Esophagus squamous epithelium (tissue), 4 donors: ENCODE data around the gene YLPM1.

Experiments
- CTCF ChIP-seq, 6 experiments: fragments of 450-650 bp in 4 of 6; fragments of 200-600 bp in 2 of 6; sonication (generic) in 2 of 6; IDR thresholded peaks; one replicate each; pipeline ENCODE4 v1.5.1; 2016 to 2019; ENCODE audit warnings: antibody characterized with exemption in 6 of 6, mild to moderate bottlenecking in 4 of 6, moderate library complexity in 4 of 6
- POLR2A ChIP-seq, 4 donors: fragments of 450-650 bp; IDR thresholded peaks; one replicate each; pipeline ENCODE4 v1.6.1; 2017; ENCODE audit warnings: antibody characterized with exemption in 4 of 4, mild to moderate bottlenecking in 4 of 4, moderate library complexity in 3 of 4

GRCh38 chr14:74733221-74733620 lies 29.9 kb upstream of the YLPM1 start:
- no peak for TF ChIP-seq POLR2A (IDR thresholded peaks at IDR 0.05)
- no peak for TF ChIP-seq CTCF (IDR thresholded peaks at IDR 0.05)
